CD8-positive, alpha-beta memory T cell (primary cell): ENCODE measurements around the gene ZDHHC11B. TPM values are rescaled to one million over a fixed set of nuclear protein-coding genes. Genes with fewer than 3 reads are reported as not detected.
"Not testable (repeated sequence)": the region's sequence is repeated elsewhere in the genome, so short reads cannot be mapped to it uniquely, and the experiment has no call there.

ENCODE experiments used
- CTCF ChIA-PET: fragments of 350-600 bp; sonication (Branson Sonifier 250); formaldehyde crosslinking; loops from one replicate; lab custom pipeline; 2021; ENCODE audit warnings: antibody characterized with exemption; lab: Charles Lee
- POLR2A ChIA-PET: fragments of 350-600 bp; sonication (Branson Sonifier 250); formaldehyde crosslinking; loops from one replicate; lab custom pipeline; 2021; ENCODE audit warnings: antibody characterized with exemption; lab: Charles Lee
- DNase-seq, 5 donors: peaks; one replicate each; pipeline versions ENCODE4 v3.0.0 to v3.0.0-alpha.2; 2020 to 2022; ENCODE audit warnings: mixed read lengths in 1 of 5
- H3K27ac ChIP-seq: one replicate; pipeline ENCODE4 v1.7.0; 2013; ENCODE audit warnings: low read depth, mild to moderate bottlenecking, low read length, moderate library complexity
- H3K27me3 ChIP-seq: 2 replicates; pipeline ENCODE4 v1.7.0; 2013; ENCODE audit warnings: low read length, mild to moderate bottlenecking; ENCODE audit not compliant: insufficient read depth, poor library complexity, severe bottlenecking
- H3K36me3 ChIP-seq: 2 replicates; pipeline ENCODE4 v1.7.0; 2013; ENCODE audit warnings: mild to moderate bottlenecking, low read length, moderate library complexity; ENCODE audit not compliant: insufficient read depth
- H3K4me1 ChIP-seq: 2 replicates; pipeline ENCODE4 v1.7.0; 2013; ENCODE audit warnings: mild to moderate bottlenecking, low read length, moderate library complexity; ENCODE audit not compliant: insufficient read depth
- H3K4me3 ChIP-seq: 2 replicates; pipeline ENCODE4 v1.7.0; 2013; ENCODE audit warnings: mild to moderate bottlenecking, low read length
- H3K9me3 ChIP-seq: 2 replicates; pipeline ENCODE4 v1.7.0; 2013; ENCODE audit warnings: mild to moderate bottlenecking, low read length
- H3K27ac Mint-ChIP-seq, 8 donors: one replicate each; pipeline ENCODE4 v1.8.0; 2020 to 2021; ENCODE audit warnings: mixed read lengths in 8 of 8, mild to moderate bottlenecking in 6 of 8, inconsistent platforms in 3 of 8, moderate library complexity in 3 of 8
- H3K27me3 Mint-ChIP-seq, 2 donors: one replicate each; pipeline ENCODE4 v1.8.0; 2020 to 2021; ENCODE audit warnings: mixed read lengths in 2 of 2, mild to moderate bottlenecking in 1 of 2, moderate library complexity in 1 of 2
- H3K36me3 Mint-ChIP-seq, 3 donors: one replicate each; pipeline ENCODE4 v1.8.0; 2020 to 2021; ENCODE audit warnings: mixed read lengths in 3 of 3, inconsistent platforms in 1 of 3, mild to moderate bottlenecking in 1 of 3
- H3K4me1 Mint-ChIP-seq, 3 donors: one replicate each; pipeline ENCODE4 v1.8.0; 2020 to 2021; ENCODE audit warnings: mixed read lengths in 3 of 3, inconsistent platforms in 1 of 3, mild to moderate bottlenecking in 1 of 3
- H3K4me3 Mint-ChIP-seq, 7 donors: one replicate each; pipeline ENCODE4 v1.8.0; 2020 to 2021; ENCODE audit warnings: mixed read lengths in 7 of 7, mild to moderate bottlenecking in 6 of 7, moderate library complexity in 4 of 7, inconsistent platforms in 2 of 7
- H3K9me3 Mint-ChIP-seq, 5 donors: one replicate each; pipeline ENCODE4 v1.8.0; 2020 to 2022; ENCODE audit warnings: mixed read lengths in 5 of 5, mild to moderate bottlenecking in 3 of 5, moderate library complexity in 2 of 5, inconsistent platforms in 1 of 5
- polyA plus RNA-seq: library from polyadenylated mRNA; unstranded; fragments of 300-500 nt; fragmentation: Illumina TruSeq; gene quantifications from one replicate; pipeline ENCODE4 v1.2.3, GENCODE V29; 2021
- total RNA-seq, 2 experiments: library from RNA; stranded (reverse); gene quantifications; one replicate each; pipeline ENCODE4 v1.2.3, GENCODE V29; 2021

Gene ZDHHC11B
- total and polyA plus RNA-seq, 3 experiments from 2014 or later: 0.40 to 0.55 TPM; not detected in 1

DNA sequence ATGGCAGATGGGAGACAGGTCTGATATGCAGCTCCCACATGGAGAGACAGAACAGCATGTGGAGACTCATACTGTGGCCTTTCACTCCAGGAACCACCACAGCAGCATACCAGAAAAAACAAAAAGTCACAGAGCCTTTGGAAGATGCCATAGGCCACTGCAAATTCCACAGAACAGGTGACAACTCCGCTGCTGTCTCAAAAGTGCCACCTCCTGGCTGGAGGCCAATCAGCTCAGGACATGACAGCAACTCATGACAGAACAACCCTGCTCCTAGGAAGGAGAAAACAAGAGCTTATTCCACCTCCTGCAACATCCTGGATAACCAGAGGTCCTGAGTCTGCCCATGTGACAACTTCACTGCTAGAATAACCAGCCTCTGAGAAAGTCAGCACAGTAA, 50.4 kb downstream of the ZDHHC11B start:
- POLR2A ChIA-PET, H3K9me3 Mint-ChIP-seq, H3K4me3 Mint-ChIP-seq, H3K9me3 ChIP-seq, H3K4me1 Mint-ChIP-seq, H3K27ac ChIP-seq, H3K27ac Mint-ChIP-seq, H3K4me1 ChIP-seq, CTCF ChIA-PET, H3K36me3 ChIP-seq, H3K27me3 ChIP-seq, DNase-seq, H3K27me3 Mint-ChIP-seq, H3K4me3 ChIP-seq: not testable (repeated sequence)
- H3K36me3 Mint-ChIP-seq: peaks cover 0 to 13% (median 9%) of the 10 kb centered on the region in 3 donors

DNA sequence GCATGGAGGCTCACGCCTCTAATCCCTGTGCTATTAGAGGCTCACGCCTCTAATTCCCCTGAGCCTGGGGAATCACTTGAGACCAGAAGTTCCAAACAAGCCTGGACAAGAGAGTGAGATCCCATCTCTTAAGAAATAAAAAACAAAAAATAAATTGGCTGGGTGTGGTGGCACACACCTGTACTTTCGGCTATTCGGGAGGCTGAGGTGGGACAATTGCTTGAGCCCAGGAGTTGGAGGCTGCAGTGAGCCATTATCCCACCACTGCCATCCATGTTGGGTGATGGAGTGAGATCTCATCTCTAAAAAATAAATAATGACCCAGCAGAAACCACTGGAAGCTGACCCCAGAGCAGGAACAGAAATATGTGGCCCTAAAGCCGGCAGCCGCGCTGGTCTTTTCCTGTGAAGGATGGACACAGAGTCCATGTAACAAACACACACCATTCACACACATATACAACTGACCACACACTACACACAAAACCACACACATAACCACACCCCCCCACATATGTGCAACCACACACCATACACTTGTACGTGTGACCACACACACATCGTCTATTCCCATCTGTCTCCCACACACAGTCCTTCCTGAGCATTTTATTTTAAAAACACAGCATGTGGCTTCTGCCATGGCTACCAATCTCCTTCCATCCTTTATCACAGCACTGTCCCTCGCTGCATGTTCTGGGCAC, 51.6 kb downstream of the ZDHHC11B start:
- peaks cover 0 to 13% (median 9%) of the 10 kb centered on the region in 3 donors for H3K36me3 Mint-ChIP-seq
- H3K4me1 Mint-ChIP-seq, CTCF ChIA-PET, H3K9me3 Mint-ChIP-seq, H3K27me3 Mint-ChIP-seq, H3K4me3 ChIP-seq, DNase-seq, H3K9me3 ChIP-seq, H3K4me3 Mint-ChIP-seq, H3K4me1 ChIP-seq, H3K27ac ChIP-seq, POLR2A ChIA-PET, H3K27ac Mint-ChIP-seq, H3K27me3 ChIP-seq, H3K36me3 ChIP-seq: not testable (repeated sequence)

DNA sequence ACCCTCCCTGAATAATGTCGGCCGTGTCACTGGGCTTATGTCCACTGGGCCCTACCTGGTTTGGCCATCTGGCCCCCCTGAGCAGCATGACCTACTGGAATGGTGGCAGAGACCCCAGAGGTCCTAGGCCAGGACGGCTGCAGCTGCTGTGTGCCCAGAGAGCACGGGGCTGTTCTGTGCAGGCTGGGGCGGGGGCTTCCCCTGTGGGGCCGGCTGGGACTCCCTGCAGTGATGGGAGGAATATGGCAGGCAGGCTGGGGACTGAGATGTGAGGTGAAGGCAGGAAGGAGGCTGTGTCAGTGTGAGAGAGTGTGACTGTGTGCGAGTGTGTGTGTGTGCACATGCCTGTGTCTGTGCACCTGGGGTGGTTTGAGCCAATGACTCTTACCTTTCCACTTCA, 55.3 kb downstream of the ZDHHC11B start:
- CTCF ChIA-PET, H3K4me3 ChIP-seq, DNase-seq, H3K27me3 Mint-ChIP-seq, H3K4me3 Mint-ChIP-seq, H3K27ac Mint-ChIP-seq, H3K4me1 Mint-ChIP-seq, H3K9me3 ChIP-seq, H3K9me3 Mint-ChIP-seq, POLR2A ChIA-PET, H3K36me3 ChIP-seq, H3K27me3 ChIP-seq, H3K4me1 ChIP-seq, H3K27ac ChIP-seq: not testable (repeated sequence)
- peaks cover 0 to 13% (median 9%) of the 10 kb centered on the region in 3 donors for H3K36me3 Mint-ChIP-seq

DNA sequence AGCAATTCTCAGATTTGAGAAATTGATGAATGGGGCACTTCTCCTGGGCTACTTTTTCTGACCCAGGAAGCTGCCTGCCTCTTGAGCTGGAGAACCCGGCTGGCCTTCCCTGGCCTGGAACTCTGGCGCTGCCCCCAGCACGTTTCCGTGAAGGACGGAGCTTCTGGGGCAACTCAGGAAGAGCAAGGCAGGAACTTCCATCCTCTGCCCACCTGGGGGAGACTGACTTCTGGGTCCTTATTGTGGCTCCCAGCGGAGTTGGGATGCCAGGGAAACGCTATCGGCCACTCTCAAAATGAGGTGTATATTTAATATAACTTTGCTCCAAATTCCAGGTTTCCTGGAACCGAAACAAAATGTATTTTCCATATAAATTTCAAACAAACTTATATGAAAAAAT, 57.4 kb downstream of the ZDHHC11B start:
- H3K27me3 Mint-ChIP-seq, CTCF ChIA-PET, H3K9me3 Mint-ChIP-seq, H3K36me3 Mint-ChIP-seq, H3K27ac Mint-ChIP-seq, DNase-seq, H3K9me3 ChIP-seq, H3K4me3 ChIP-seq, POLR2A ChIA-PET, H3K36me3 ChIP-seq, H3K27me3 ChIP-seq, H3K4me1 ChIP-seq, H3K4me1 Mint-ChIP-seq, H3K27ac ChIP-seq, H3K4me3 Mint-ChIP-seq: not testable (repeated sequence)

DNA sequence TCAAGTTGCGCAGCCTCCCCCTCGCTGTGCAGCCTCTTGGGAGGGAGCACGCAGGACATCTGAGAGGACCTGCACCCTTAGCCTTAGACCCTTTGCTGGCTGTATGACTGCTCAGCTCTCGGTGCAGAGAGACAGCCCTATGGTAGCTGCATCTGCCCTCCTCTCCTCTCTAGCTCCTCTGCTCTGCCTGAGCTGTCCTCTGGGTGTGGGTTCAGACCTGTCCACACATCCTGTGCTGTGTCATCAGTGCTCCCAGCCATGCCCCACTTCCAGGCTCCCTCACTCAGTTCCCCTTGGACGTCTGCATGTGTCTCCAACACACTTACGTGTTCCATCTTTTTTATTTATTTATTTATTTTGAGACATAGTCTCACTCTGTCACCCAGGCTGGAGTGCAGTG, 60.7 kb downstream of the ZDHHC11B start:
- H3K27ac Mint-ChIP-seq, H3K27ac ChIP-seq, CTCF ChIA-PET, DNase-seq, H3K4me1 ChIP-seq, H3K4me1 Mint-ChIP-seq, POLR2A ChIA-PET, H3K36me3 ChIP-seq, H3K27me3 ChIP-seq, H3K4me3 Mint-ChIP-seq, H3K4me3 ChIP-seq, H3K9me3 ChIP-seq: not testable (repeated sequence)
- Mint-ChIP-seq H3K36me3 (peaks cover 1 to 12% (median 2%) of the 10 kb centered on the region in 3 donors), H3K9me3 (peaks cover 11 to 17% (median 16%) of the 10 kb centered on the region in 5 donors), H3K27me3 (peaks cover 4 to 12% of the 10 kb centered on the region in 2 donors)

DNA sequence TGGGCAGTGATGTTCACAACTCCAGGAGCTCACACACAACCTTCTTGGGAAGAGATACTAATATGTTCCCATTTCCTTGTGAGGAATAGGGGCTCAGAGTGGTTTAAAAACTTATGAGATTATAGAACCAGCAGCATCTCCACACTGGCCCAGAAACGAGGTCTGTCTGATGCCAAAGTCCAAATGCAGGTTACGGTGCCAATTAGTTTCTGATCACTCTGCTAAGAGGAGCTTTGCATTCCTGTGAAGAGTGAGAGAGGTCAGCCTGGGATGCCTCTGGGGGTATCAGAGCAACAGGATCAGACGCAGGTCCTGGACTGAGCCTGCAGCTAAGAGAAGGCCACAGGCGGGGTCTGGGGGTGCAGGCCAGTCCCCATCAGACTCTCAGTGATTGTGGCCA, 61.2 kb downstream of the ZDHHC11B start:
- H3K4me3 ChIP-seq, H3K27ac Mint-ChIP-seq, H3K4me3 Mint-ChIP-seq, POLR2A ChIA-PET, CTCF ChIA-PET, H3K36me3 ChIP-seq, H3K4me1 ChIP-seq, H3K27me3 ChIP-seq, DNase-seq, H3K27ac ChIP-seq, H3K4me1 Mint-ChIP-seq, H3K9me3 ChIP-seq: not testable (repeated sequence)
- peaks cover 4 to 12% of the 10 kb centered on the region in 2 donors for H3K27me3 Mint-ChIP-seq
- H3K9me3 Mint-ChIP-seq: peaks cover 15 to 21% (median 20%) of the 10 kb centered on the region in 5 donors
- H3K36me3 Mint-ChIP-seq: peaks cover 1 to 15% (median 4%) of the 10 kb centered on the region in 3 donors

DNA sequence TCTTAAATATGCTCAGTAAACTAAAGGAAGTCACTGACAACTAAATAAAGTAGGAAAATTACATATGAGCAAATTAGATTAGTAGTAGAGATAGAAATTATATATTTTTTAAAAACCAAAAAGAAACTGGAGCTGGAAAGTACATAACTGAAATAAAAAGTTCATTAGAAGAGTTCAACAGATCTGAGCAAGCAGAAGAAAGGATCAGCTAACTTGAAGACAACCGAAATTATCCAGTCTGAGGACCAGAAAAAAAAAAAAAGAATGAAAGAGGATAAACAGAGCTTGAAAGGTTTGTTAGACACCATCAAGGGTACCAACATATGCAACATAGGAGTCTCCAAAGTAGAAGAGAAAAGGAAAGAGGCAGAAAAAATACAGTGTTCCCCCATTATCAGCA, 65.2 kb downstream of the ZDHHC11B start:
- POLR2A ChIA-PET, H3K4me3 ChIP-seq, H3K4me1 Mint-ChIP-seq, H3K4me1 ChIP-seq, CTCF ChIA-PET, H3K4me3 Mint-ChIP-seq, DNase-seq, H3K36me3 ChIP-seq, H3K27me3 ChIP-seq, H3K27ac ChIP-seq, H3K9me3 ChIP-seq: not testable (repeated sequence)
- H3K27me3 Mint-ChIP-seq: peaks cover 5 to 29% of the 10 kb centered on the region in 2 donors
- H3K9me3 Mint-ChIP-seq: peaks cover 24 to 33% (median 26%) of the 10 kb centered on the region in 5 donors
- H3K27ac Mint-ChIP-seq: peak overlapping the region in 1 of 8 donors; percentile 43
- H3K36me3 Mint-ChIP-seq: peaks cover 4 to 18% (median 4%) of the 10 kb centered on the region in 3 donors

DNA sequence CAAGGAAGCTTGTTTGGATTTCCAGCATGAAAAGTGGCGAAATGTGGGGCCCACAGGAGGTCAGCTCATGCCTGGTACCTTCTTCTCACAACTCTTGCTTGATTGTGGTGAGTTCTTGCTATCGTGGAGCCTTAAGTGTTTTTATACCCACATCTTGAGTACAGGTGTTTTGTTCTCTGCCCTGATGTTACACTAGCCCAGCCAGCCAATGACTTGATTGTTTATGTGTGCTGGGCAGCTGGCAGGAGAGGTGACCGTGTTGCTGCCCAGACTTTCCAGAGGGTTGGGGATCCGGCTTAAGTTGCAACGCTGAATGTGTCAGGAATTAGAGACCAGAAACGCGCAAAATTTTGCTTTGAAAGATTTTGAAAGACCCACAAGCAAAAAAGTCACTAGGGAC, 67.4 kb downstream of the ZDHHC11B start:
- Mint-ChIP-seq H3K4me1 (no peaks in the 10 kb centered on the region), H3K36me3 (peaks cover 4 to 18% (median 4%) of the 10 kb centered on the region in 3 donors), H3K27ac (peak overlapping the region in 1 of 8 donors; percentile 41), H3K4me3 (no peak overlapping the region), H3K27me3 (peaks cover 5 to 32% of the 10 kb centered on the region in 2 donors), H3K9me3 (peaks cover 24 to 33% (median 26%) of the 10 kb centered on the region in 5 donors)
- no peak overlapping the region for H3K27ac ChIP-seq
- peaks cover 5% of the 10 kb centered on the region for H3K9me3 ChIP-seq
- peaks cover 4% of the 10 kb centered on the region for H3K27me3 ChIP-seq
- no peak for DNase-seq
- H3K4me1 ChIP-seq: no peaks in the 10 kb centered on the region
- no peaks in the 10 kb centered on the region for H3K36me3 ChIP-seq
- CTCF ChIA-PET: no interaction called here
- POLR2A ChIA-PET: no interaction called here
- no peak overlapping the region for H3K4me3 ChIP-seq
